ENCODE results near the gene C1orf87.

C1orf87 gene

GRCh38 chr1:60059468-60059867 is 14.1 kb downstream of the C1orf87 start:
- no peak for DNase-seq

- no peak for DNase-seq
Observed at GRCh38 chr1:60055336-60055735, 18.2 kb downstream of the C1orf87 start.

GRCh38 chr1:60054374-60054773 is 19.2 kb downstream of the C1orf87 start:
- no peak for DNase-seq

GRCh38 chr1:60052601-60053000 is 21.0 kb downstream of the C1orf87 start:
- no peak for DNase-seq

GRCh38 chr1:60051191-60051590 is 22.4 kb downstream of the C1orf87 start:
- DNase-seq = no peak

GRCh38 chr1:60049188-60049587 is 24.4 kb downstream of the C1orf87 start:
- DNase-seq = no peak

- no peak for DNase-seq
Observed at GRCh38 chr1:60044881-60045280, 28.7 kb downstream of the C1orf87 start.

GRCh38 chr1:60041783-60042182 is 31.8 kb downstream of the C1orf87 start:
- DNase-seq = no peak

- no peak for DNase-seq
Observed at GRCh38 chr1:60037669-60038068, 35.9 kb downstream of the C1orf87 start.

- no peak for DNase-seq
Observed at GRCh38 chr1:60036856-60037460, 36.6 kb downstream of the C1orf87 start.

GRCh38 chr1:60035921-60036320 is 37.6 kb downstream of the C1orf87 start:
- no peak for DNase-seq

GRCh38 chr1:60034999-60035398 is 38.6 kb downstream of the C1orf87 start:
- no peak for DNase-seq

- DNase-seq = no peak
Observed at GRCh38 chr1:60033066-60033465, 40.5 kb downstream of the C1orf87 start.

- no peak for DNase-seq
Observed at GRCh38 chr1:60031146-60031545, 42.4 kb downstream of the C1orf87 start.

GRCh38 chr1:60025552-60025951 is 48.0 kb downstream of the C1orf87 start:
- no peak for DNase-seq

- DNase-seq = no peak
Observed at GRCh38 chr1:60017508-60018205, 55.9 kb downstream of the C1orf87 start.

GRCh38 chr1:60010690-60011089 is 62.9 kb downstream of the C1orf87 start:
- no peak for DNase-seq

GRCh38 chr1:60008500-60008899 is 65.1 kb downstream of the C1orf87 start:
- no peak for DNase-seq

- no peak for DNase-seq
Observed at GRCh38 chr1:60000625-60001024, 72.9 kb downstream of the C1orf87 start.

GRCh38 chr1:59999746-60000145 is 73.8 kb downstream of the C1orf87 start:
- DNase-seq = no peak

- no peak for DNase-seq
Observed at GRCh38 chr1:59999006-59999405, 74.6 kb downstream of the C1orf87 start.

GRCh38 chr1:59997479-59998115 is 76.0 kb downstream of the C1orf87 start:
- DNase-seq = no peak

GRCh38 chr1:59994302-59995198 is 79.0 kb downstream of the C1orf87 start:
- DNase-seq = no peak

All from NCI-H1417 (cell line).